Gastrocnemius medialis (tissue), 4 donors: ENCODE results near the gene HAPLN2.

ENCODE experiments used
- POLR2A ChIP-seq, 2 donors: fragments of 450-650 bp; IDR thresholded peaks; one replicate each; pipeline ENCODE4 v1.6.1; 2017; ENCODE audit warnings: antibody characterized with exemption in 2 of 2, mild to moderate bottlenecking in 2 of 2, moderate library complexity in 2 of 2
- TF ChIP-seq, protein P1 (sequence below), 5 experiments: fragments of 450-650 bp in 3 of 5; fragments of 200-600 bp in 2 of 5; sonication (generic) in 2 of 5; IDR thresholded peaks in 4 of 5; conservative IDR thresholded peaks in 1 of 5; 1 replicate in 4 of 5; 2 replicates in 1 of 5; pipeline ENCODE4 v1.5.1; 2016 to 2019; ENCODE audit warnings: antibody characterized with exemption in 5 of 5, mild to moderate bottlenecking in 3 of 5, moderate library complexity in 3 of 5

DNA sequence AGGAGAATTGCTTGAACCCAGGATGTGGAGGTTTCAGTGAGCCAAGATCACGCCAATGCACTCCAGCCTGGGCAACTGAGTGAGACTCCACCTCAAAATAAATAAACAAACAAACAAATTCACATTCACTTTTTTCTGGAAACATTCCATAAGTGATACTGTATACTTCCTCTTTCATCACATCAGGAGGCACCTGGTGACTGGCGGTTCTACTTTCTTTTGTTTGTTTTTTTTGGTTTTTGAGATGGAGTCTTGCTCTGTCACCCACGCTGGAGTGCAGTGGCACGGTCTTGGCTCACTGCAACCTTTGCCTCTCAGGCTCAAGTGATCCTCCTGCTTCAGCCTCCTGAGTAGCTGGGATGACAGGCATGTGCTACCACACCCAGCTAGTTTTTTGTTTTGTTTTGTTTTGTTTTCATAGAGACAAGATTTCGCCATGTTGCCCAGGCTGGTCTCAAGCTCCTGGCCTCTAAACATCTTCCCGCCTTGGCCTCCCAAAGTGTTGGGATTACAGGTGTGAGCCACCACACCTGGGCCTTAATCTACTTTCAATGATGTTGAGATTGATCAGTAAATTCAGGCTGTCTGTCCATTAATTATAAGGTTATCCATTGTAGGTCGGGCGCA is 10.7 kb downstream of the HAPLN2 start:
- TF ChIP-seq, protein P1, sequence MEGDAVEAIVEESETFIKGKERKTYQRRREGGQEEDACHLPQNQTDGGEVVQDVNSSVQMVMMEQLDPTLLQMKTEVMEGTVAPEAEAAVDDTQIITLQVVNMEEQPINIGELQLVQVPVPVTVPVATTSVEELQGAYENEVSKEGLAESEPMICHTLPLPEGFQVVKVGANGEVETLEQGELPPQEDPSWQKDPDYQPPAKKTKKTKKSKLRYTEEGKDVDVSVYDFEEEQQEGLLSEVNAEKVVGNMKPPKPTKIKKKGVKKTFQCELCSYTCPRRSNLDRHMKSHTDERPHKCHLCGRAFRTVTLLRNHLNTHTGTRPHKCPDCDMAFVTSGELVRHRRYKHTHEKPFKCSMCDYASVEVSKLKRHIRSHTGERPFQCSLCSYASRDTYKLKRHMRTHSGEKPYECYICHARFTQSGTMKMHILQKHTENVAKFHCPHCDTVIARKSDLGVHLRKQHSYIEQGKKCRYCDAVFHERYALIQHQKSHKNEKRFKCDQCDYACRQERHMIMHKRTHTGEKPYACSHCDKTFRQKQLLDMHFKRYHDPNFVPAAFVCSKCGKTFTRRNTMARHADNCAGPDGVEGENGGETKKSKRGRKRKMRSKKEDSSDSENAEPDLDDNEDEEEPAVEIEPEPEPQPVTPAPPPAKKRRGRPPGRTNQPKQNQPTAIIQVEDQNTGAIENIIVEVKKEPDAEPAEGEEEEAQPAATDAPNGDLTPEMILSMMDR (IDR thresholded peaks at IDR 0.05 in 4 of 5, conservative IDR thresholded peaks at IDR 0.05 in 1 of 5), result no peak
- TF ChIP-seq POLR2A (IDR thresholded peaks at IDR 0.05), result no peak
